Gastroesophageal sphincter (tissue), 4 donors: ENCODE data around the gene SYNGAP1. TPM values are rescaled to one million over a fixed set of nuclear protein-coding genes. Genes with fewer than 3 reads are reported as not detected.

Source experiments
- ATAC-seq: fragments of 150-250 bp; one replicate; pipeline ENCODE4 v1.9.1; 2016; ENCODE audit warnings: mild to moderate bottlenecking, moderate library complexity
- H3K27ac ChIP-seq, 4 donors: fragments of 200-600 bp; sonication (generic) in 3 of 4; 1 replicate in 3 of 4; 2 replicates in 1 of 4; pipeline ENCODE4 v1.5.1; 2016 to 2019
- H3K27me3 ChIP-seq: fragments of 200-600 bp; sonication (generic); one replicate; pipeline ENCODE4 v1.5.1; 2019
- H3K36me3 ChIP-seq, 2 donors: fragments of 200-600 bp; sonication (generic); one replicate each; pipeline ENCODE4 v1.5.1; 2019; ENCODE audit warnings: control low read depth in 1 of 2
- H3K4me1 ChIP-seq, 3 donors: fragments of 200-600 bp; sonication (generic); 1 replicate in 2 of 3; 2 replicates in 1 of 3; pipeline ENCODE4 v1.5.1; 2016 to 2019; ENCODE audit warnings: control low read depth in 2 of 3
- H3K4me3 ChIP-seq, 2 donors: fragments of 200-600 bp; sonication (generic); one replicate each; pipeline ENCODE4 v1.5.1; 2019; ENCODE audit warnings: mild to moderate bottlenecking in 1 of 2, moderate library complexity in 1 of 2
- H3K9me3 ChIP-seq, 3 donors: fragments of 200-600 bp; sonication (generic); one replicate each; pipeline ENCODE4 v1.5.1; 2017 to 2019; ENCODE audit warnings: control low read depth in 2 of 3
- CTCF ChIP-seq, 4 experiments: fragments of 200-600 bp in 2 of 4; fragments of 450-650 bp in 2 of 4; sonication (generic) in 1 of 4; IDR thresholded peaks; one replicate each; pipeline ENCODE4 v1.5.1; 2017 to 2019; ENCODE audit warnings: antibody characterized with exemption in 4 of 4, mild to moderate bottlenecking in 2 of 4, moderate library complexity in 2 of 4
- EP300 ChIP-seq: sonication (generic); formaldehyde crosslinking; IDR thresholded peaks from one replicate; pipeline ENCODE4 v1.6.1; 2017; ENCODE audit warnings: antibody characterized with exemption, mild to moderate bottlenecking
- POLR2A ChIP-seq, 2 donors: fragments of 450-650 bp; IDR thresholded peaks; one replicate each; pipeline ENCODE4 v1.6.1; 2017; ENCODE audit warnings: antibody characterized with exemption in 2 of 2, mild to moderate bottlenecking in 2 of 2, moderate library complexity in 1 of 2
- POLR2AphosphoS5 ChIP-seq: sonication (generic); formaldehyde crosslinking; IDR thresholded peaks from one replicate; pipeline ENCODE4 v1.6.1; 2017; ENCODE audit warnings: antibody characterized with exemption
- WGBS, 2 donors: methylation state at CpG; one replicate each; pipeline ENCODE4 v1.1.5; 2018; ENCODE audit warnings: low coverage in 1 of 2; 5-methylcytosine and 5-hydroxymethylcytosine counted together
- total RNA-seq, 4 donors: library from RNA; depleted of rRNA; stranded (reverse); fragments of >200 nt; gene quantifications; one replicate each; pipeline ENCODE4 v1.1.0, GENCODE V29; 2016

The SYNGAP1 gene
- total RNA-seq, 4 donors from 2014 or later = 9.1 to 15.9 (median 12.7) TPM

- H3K36me3 ChIP-seq = peaks cover 0 to 32% of the 10 kb centered on the region in 2 donors
- no peak for ATAC-seq
- H3K27me3 ChIP-seq = no peaks in the 10 kb centered on the region
- H3K4me1 ChIP-seq = peaks cover 0 to 65% (median 36%) of the 10 kb centered on the region in 3 donors
- H3K27ac ChIP-seq = peak overlapping the region in 3 of 4 donors; percentile 51 to 97 (median 92)
- TF ChIP-seq POLR2AphosphoS5 (no peak), POLR2A (IDR thresholded peaks at IDR 0.05) (no peak)
- WGBS, 2 donors = 100% methylated on average over 1 of the region's 1 CpG; no CpG with 5 or more reads in 1 of the 2 donors
- H3K9me3 ChIP-seq = no peaks in the 10 kb centered on the region
- H3K4me3 ChIP-seq = no peak overlapping the region
These were observed 13.2 kb downstream of the SYNGAP1 start for GRCh38 chr6:33433001-33433543.

GRCh38 chr6:33433544-33434191, 13.8 kb downstream of the SYNGAP1 start:
- Histone ChIP-seq H3K9me3 (no peaks in the 10 kb centered on the region), H3K27me3 (no peaks in the 10 kb centered on the region), H3K4me1 (peaks cover 0 to 59% (median 30%) of the 10 kb centered on the region in 3 donors), H3K36me3 (peaks cover 0 to 38% of the 10 kb centered on the region in 2 donors), H3K27ac (peak overlapping the region in 3 of 4 donors; percentile 51 to 97 (median 92)), H3K4me3 (no peak overlapping the region)
- TF ChIP-seq CTCF (IDR thresholded peaks at IDR 0.05) (no peak), POLR2A (IDR thresholded peaks at IDR 0.05) (no peak), EP300 (no peak), POLR2AphosphoS5 (no peak)
- WGBS, 2 donors = 25 to 31% methylated on average over 5 to 6 of the region's 17 CpGs
- peak; percentile 42 for ATAC-seq

- 80% methylated on average over 1 of the region's 4 CpGs; no CpG with 5 or more reads in 1 of the 2 donors for WGBS, 2 donors
- no peak overlapping the region for H3K27ac ChIP-seq
- no peak for ATAC-seq
- no peak overlapping the region for H3K4me3 ChIP-seq
- no peaks in the 10 kb centered on the region for H3K9me3 ChIP-seq
- H3K36me3 ChIP-seq = peaks cover 0 to 51% of the 10 kb centered on the region in 2 donors
- H3K27me3 ChIP-seq = no peaks in the 10 kb centered on the region
- no peak for TF ChIP-seq CTCF (IDR thresholded peaks at IDR 0.05)
- no peak for TF ChIP-seq POLR2AphosphoS5
- peaks cover 0 to 46% (median 22%) of the 10 kb centered on the region in 3 donors for H3K4me1 ChIP-seq
These were observed 15.1 kb downstream of the SYNGAP1 start for GRCh38 chr6:33434961-33435360.

- Histone ChIP-seq H3K9me3 (no peaks in the 10 kb centered on the region), H3K4me1 (peaks cover 0 to 19% (median 7%) of the 10 kb centered on the region in 3 donors), H3K4me3 (no peak overlapping the region), H3K36me3 (peaks cover 0 to 78% of the 10 kb centered on the region in 2 donors), H3K27me3 (no peaks in the 10 kb centered on the region), H3K27ac (no peak overlapping the region)
- no peak for TF ChIP-seq POLR2A (IDR thresholded peaks at IDR 0.05)
- TF ChIP-seq CTCF (IDR thresholded peaks at IDR 0.05) = no peak
- no peak for TF ChIP-seq EP300
- no peak for TF ChIP-seq POLR2AphosphoS5
- WGBS, 2 donors = 80 to 100% methylated on average over 1 of the region's 18 CpGs
- ATAC-seq = no peak
These were observed 17.8 kb downstream of the SYNGAP1 start for GRCh38 chr6:33437666-33438065.

- Histone ChIP-seq H3K27ac (no peak overlapping the region), H3K4me1 (peaks cover 0 to 5% (median 0%) of the 10 kb centered on the region in 3 donors), H3K9me3 (no peaks in the 10 kb centered on the region), H3K36me3 (peaks cover 0 to 92% of the 10 kb centered on the region in 2 donors), H3K4me3 (no peak overlapping the region), H3K27me3 (no peaks in the 10 kb centered on the region)
- 83 to 100% methylated on average over 1 of the region's 3 CpGs for WGBS, 2 donors
- ATAC-seq = no peak
- no peak for TF ChIP-seq CTCF (IDR thresholded peaks at IDR 0.05)
- TF ChIP-seq POLR2AphosphoS5 = no peak
- TF ChIP-seq EP300 = no peak
- TF ChIP-seq POLR2A (IDR thresholded peaks at IDR 0.05) = no peak
These were observed 19.2 kb downstream of the SYNGAP1 start for GRCh38 chr6:33438978-33439594.
